ENCODE results near the gene NEURL1.

The NEURL1 gene

DNA sequence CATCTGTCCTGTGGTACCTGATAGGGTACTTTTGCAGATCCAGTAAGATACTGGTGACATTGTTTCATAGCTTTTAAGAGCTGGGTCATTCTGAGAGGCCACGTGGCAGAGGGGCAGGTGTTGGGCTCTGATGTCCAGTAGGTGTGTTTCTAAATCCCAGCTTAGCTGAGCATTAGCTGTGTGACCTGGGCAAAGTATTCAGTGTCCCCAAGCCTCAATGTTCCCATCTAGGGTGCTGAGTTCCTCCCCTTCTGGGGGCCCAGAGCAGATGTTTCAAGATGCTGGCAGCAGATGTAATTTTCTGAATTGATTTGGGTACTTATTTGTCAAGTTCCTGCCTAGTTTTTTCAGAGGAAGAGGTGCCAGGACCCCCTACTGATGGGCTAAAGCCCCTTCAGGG is 52.9 kb downstream of the NEURL1 start:
- DNase-seq (ENCODE audit: low read depth in 2 of 2), result no peak

DNA sequence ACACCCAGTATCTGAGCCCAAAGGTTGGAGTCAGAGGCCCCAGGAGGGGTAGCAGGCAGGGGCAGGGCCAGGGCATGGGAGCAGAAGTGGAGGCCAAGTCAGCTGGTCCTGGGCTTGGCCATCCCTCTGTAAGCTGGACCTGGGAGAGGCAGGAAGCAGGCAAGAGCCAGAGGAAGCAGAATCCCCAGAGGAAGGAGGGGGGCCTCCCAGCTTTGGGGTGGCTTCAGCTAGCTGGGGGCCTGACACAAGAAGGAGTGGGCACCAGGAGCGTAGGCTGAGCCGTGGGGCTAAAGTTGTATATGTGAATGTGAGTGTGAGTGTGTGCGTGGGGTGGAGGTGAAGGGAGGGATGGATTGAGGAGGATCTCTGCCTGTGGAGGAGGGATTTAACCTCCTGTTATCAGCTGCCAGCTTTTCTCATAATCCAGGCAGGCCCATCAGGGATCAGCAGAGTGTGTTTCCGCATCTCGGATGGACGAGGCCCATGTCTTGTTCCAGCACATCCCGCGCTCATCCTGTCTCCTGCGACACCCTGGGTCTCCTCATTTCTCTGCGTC is 54.0 kb downstream of the NEURL1 start:
- DNase-seq (ENCODE audit: low read depth in 2 of 2), result no peak

DNA sequence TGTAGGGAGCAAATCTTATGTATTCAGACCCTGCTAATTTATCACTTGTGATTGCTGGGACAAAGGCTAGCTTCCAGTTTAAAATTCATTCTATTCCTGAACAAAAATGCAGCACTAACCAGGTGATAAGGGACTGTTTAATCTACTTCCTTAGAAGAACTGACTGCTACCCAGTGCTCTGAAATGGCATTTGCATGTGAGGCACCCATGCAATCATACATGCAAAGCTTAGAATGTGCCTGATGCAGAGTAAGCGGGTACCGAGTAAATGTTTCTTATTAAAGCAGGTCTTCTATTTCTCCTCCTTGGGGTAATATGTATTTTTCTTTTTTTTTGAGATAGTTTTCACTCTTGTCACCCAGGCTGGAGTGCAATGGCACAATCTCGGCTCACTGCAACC is 54.5 kb downstream of the NEURL1 start:
- no peak for DNase-seq (ENCODE audit: low read depth in 2 of 2)

DNA sequence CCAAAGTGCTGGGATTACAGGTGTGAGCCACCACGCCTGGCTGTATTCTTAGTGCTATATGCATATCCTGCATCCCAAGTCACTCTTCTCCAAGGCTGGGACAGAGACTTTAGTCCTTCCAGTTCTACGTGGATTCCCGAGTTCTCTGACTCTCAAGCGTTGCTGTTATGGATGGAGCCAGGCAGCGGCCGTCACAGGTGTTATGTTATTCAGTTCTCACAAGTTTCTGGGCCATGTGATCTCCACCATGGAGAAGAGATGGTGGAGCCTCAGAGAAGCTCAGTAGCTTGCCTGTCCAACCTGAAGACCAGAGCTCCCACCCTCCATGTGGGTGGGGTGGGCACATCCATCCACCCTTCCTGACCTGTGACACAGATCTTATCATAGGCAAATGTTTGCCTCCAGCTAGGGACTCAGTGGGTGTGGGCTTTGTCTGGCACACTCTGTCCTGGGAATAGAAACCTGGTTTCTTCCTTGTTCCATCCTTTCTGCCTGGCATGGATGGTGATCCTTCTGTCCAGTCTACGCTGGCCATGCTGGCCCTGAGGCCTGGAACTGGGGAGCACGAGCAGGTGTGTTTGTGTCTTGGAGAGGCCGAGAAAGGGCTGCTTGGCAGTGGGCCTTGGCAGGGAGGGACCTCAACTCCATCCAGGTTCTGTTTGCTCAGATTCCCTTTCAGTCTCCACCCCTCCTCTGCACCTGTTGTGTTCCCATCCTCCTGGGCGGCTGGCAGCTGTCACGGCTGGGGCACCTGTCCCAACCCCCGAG is 55.3 kb downstream of the NEURL1 start:
- DNase-seq (ENCODE audit: low read depth in 2 of 2), result no peak

DNA sequence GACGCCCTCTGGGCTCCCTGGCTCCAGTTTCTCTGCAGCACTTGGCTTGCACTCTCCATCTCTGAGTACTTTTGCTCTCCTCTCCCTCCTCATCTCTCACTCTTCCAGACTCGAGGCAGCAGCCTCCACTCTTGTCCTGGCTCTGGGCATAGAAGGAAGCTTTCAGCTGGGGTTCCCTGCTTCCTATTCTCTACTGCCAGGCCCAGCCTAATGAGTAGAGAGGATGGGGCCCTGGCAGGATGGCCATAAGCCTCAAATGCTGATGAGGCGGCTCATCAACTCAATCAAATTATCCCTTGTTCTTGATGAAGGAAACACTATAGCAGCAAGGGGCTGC is 55.8 kb downstream of the NEURL1 start:
- DNase-seq (ENCODE audit: low read depth in 2 of 2), result no peak

DNA sequence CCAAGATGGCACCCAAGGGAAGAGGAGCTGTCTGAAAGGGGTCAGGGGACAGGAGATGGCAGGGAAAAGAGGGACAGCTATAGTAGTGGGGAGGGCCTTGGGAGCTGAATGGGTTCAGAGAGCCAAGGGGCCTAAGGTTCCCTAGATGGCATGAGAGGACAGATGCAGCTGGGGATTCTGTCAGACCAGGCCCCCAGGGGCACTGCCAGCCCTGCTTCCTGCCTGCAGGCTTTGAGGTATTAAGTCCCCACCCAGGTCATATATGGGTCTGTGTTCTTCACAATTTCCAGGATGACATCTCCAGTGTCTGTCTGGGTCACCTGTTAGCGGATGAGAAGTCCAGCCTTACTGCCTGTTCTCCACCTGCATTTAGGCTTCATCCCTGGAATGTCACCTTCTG is 56.7 kb downstream of the NEURL1 start:
- DNase-seq (ENCODE audit: low read depth in 2 of 2), result no peak

DNA sequence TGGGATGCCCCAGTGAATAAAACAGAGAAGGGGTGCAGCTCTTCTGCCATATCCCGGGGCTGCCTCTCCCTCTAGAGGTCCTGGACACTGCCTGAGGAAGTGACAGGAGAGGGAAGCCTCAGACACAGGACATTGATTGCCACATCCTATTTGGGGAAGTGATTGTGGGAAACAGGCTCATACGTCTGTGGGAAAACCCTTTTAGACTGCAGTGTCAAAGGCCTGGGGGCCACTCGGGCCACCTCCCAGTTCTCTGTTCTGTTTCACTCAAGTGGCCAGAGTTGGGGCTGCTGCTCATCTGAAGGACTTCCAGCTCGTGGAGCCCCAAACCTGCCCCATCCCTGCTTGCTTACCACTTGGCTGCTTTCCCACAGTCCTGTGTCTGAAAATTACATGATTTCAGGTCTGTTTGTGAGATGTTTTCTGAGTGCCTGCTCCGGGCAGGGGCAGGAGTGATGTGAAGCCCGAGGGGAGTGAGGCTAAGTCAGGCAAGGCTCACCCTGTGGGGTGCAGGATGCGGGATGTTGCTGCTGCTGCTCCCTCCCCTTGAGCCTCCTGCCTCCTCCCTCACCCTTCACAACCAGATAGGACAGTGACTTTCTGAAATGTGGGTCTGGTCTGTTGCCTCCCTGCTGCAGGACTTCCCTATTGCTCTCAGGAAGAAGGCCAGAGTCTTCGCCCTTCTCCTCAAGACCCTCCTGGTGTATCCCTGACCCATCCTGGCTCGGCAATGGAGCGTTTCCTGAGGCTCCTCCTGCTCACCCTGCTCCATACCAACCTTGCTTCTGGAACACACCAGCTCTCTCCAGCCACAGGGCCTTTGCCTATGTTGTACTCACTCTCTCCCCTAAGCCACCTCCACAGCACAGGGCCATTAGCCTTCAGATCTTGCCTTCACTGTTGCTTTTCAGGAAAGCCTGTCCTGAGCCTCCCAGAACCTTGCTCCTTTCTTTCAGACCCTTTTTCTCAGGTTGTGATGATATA is 58.4 kb downstream of the NEURL1 start:
- no peak for DNase-seq (ENCODE audit: low read depth in 2 of 2)

DNA sequence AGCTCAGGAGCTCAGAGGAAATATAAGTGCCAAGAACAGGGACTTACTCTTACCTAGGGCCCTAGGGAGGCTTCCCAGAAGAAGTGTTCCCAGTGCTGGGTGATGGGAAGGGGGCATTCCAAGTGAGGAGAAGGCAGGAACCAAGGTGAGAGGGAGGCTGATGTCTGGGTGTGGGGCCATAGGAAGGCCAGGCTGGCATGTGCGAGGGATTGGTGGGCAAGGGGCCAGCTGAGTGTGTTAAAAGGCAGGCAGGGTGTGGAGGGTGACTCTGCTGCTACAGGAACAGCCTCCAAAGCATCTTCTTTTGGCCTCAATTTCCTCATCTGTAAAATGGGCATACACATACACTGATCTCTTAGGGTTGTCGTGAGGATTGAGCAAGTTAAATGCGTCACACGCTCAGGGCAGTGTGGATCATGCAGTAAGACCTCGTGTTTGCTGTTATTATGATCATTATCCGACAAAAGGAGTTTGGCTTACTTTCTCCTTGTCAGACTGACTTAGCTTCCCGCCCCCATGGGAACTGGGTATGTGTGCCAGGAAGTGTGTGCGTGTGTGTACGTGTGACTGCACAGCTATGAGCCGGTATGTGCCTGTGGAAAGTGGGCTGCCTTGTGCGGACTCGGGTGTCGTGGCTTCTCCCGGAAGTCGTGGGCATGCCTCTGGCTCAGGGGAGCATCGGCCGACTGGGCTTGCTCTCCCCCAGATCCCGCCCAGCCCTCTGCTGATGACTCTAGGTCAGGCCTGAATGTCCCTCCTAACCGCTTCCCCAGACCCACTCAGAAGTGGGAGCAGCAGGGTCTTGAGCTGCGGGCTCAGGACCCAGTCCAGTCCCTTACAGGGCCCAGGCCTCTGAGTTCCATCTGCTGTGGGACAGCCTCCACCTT is 59.6 kb downstream of the NEURL1 start:
- DNase-seq (ENCODE audit: low read depth in 2 of 2), result no peak

DNA sequence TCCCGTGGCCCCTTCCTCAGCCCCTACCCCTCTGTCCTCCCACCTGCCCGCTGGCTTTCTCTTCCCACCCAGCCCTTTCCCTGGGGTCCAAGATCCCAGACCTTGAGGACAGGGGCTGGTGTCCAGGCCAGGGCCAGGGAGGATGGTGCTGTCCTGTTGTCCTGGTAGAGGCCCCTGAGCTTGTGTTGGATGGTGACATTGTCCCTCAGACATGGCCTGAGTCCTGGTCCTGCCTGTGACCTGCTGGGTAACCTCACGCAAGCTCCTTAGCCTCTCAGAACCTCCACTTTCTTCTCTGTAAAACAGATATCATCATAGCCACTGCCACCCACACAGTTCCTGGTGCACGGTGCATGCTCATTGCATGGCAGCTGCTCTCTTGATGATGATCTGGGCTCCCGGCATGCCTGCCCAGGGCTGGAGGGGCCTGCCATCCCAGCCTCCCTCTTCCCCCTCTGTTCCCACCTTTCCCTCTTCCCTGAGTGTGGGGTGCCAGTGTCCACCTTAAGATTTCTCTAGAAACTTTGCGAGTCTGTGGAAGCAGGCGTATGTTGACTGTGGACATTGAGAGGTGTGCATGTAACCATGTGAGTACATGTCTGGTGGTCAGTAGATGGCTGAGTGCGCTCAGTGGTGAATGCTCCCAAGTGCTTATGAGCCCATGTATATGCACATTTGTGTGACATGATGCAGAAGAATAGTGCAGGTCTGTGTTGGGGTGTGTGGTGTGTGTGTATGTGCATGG is 60.4 kb downstream of the NEURL1 start:
- peak in 1 of 2 donors; percentile 14 for DNase-seq (ENCODE audit: low read depth in 2 of 2)

DNA sequence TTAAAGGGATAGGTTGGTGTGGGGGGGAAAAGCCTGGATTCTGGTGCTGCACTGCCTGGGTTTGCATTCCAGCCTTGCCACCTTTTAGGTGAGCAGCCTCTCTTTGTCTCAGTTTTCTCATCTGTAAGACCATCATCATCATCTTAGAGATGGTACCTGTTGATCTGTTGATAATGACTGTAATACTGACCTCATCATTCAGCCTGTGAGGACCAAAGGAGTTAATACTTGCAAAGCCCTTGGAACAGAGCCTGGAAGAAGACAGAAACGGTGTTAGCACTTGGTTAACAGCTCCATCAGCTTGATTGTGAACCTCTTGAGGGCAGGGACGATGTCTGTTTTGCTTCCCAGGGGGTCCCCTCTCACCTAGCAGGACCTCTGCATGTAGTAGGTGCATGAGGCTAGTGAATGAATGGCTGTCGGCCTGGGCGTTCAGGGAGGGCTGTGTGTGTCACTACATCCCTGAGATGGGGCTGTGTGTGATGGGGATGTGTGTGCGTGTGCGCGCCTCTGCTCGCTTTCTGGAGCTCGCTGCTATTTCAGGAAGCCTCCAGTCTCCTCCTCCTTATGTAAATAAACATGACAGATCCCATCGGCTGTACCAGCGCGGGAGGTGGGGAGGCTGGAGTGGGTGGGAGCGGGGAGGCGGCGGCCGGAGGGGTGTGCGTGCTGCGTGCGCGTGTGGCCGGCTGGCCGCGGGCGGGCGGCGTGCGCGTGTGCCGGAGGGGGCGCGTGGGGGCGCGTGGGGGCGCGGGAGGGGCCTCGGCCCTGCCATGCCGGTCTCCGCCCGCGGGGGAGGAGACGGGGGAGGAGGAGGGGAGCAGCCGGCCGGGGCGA is 61.2 kb downstream of the NEURL1 start:
- no peak for DNase-seq (ENCODE audit: low read depth in 2 of 2)

DNA sequence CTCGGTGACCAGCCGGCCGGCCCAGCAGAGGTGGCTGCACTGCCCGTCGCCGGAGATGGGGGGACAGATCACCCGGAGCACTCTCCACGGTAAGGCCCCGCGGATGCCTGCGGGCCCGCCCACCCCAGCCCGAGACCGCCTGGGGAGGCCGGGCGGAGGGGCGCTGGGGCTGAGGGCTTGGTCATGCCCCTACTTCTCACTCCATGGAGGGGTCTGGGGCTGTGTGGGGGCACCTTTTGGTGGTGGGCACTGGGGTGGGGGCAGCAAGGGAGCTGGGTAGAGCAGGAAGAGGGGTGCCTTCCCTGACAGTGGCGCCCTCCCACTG is 61.8 kb downstream of the NEURL1 start:
- no peak for DNase-seq (ENCODE audit: low read depth in 2 of 2)

DNA sequence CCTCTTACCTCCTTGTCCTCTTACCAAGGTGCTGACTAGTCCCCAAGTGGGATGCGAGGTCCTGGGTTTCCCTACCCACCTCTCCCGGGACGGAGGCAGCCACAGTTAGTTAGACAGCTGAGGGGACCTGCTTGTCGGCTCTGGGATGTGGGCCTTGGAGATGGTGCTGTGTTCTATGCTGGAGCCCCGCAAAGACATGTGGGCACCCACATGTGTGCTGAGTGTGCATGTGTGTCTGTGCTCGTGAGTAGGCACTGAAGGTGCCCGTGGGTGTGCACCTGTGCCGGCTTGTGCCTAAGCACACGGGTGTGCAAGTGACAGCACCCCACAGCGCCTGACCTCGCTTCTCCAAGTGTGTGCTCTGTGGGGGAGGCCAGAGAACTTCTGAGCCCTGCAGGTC is 62.2 kb downstream of the NEURL1 start:
- DNase-seq (ENCODE audit: low read depth in 2 of 2), result no peak

DNA sequence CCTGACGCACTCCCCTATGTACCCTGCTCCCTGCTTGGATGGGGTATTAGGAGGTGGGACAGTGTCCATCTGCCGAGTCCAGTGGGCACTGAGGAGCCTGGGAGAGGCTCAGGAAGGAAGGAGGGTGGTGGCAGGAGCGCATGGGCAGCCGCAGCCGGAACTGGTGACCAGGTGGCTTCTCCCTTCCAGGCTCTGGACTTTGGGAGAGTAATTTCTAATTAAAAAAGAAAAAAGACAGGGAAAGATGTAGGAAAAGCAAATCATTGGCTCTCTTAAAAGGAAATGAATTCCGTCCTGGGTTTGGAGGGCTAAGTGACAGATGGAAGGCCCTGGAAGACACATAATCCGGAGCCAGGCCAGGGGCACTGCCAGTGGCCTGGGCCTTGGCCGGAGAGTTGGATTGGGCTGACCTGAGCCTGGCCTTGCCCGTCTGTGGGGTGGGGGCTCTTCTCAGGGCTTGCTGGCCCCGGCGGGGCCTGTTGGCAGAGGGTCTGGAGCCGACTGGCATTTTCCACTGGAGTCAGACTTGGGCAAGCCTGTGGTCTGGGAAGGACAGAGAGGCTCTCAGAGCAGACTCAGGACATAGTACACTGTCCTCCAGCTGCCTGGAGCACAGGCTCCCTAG is 63.0 kb downstream of the NEURL1 start:
- DNase-seq (ENCODE audit: low read depth in 2 of 2), result no peak

DNA sequence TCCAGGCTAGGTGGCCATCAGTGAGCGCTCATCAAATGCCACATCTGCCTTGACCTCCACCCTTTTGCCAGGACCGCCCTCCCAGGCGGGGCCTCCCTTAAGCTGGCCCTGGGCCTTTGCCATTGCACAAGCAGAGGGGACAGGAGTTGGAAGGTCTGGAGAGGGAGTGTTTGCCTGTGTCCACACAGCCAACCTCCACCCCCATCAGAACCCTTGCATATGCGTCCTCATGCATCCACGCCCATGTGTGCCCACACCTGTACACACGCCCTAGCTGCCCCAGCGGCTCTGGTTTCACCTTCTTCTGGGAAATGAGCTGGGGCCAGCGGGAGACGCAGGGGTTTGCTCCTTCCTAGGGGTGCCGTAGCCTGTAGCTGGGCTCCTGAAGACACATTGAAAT is 64.0 kb downstream of the NEURL1 start:
- no peak for DNase-seq (ENCODE audit: low read depth in 2 of 2)

DNA sequence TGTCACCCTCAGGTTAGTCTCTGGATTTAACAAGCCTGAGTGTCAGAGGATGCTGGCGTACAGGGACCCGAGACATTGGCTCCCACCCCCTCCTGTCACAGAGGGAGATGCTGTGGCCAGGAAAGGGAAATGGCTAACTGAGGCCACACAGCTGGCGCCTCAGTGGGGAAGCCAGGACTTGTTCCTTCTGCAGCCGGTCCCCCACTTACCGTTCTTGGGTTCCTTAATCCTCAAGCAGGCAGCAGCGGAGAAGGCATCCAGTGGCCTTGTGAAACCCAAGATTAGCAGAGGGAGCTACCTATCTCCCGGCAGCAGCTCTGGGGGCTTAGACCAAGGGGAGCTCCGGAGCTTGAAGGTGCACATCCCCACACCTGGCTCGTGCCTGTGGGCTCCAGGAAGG is 65.4 kb downstream of the NEURL1 start:
- no peak for DNase-seq (ENCODE audit: low read depth in 2 of 2)

DNA sequence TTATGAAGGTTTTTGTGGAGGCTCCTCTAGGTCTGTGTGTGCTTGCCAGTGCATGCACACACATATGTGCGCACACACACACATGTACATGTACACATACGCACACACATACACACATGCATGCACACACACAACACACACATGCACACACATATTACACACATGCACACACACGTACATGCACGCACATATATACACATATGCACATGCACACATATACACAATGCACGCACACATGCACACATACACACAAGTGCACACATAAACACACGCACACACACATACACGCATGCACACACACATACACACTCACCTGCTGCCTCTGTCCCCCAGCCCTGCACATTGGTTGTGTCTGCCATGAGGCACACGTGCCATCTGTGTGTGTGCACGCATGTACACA is 66.3 kb downstream of the NEURL1 start:
- no peak for DNase-seq (ENCODE audit: low read depth in 2 of 2)

DNA sequence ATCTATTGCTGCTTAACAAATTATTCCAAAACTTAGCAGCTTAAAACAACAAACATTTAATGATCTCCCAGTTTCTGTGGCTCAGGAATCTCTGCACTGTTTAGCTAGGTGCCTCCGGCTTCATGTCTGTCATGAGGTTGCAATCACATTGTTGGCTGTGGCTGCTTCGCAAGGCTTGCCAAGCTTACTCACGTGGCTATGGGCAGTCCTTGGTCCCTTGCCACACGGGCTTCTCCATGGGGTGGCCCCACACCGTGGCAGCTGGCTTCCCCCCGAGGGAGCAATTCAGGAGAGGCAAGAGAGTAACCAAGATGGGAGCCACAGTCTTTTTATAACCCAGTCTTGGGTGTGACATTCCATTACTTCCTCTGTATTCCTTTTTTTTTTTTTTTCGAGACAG is 67.4 kb downstream of the NEURL1 start:
- DNase-seq (ENCODE audit: low read depth in 2 of 2), result no peak

DNA sequence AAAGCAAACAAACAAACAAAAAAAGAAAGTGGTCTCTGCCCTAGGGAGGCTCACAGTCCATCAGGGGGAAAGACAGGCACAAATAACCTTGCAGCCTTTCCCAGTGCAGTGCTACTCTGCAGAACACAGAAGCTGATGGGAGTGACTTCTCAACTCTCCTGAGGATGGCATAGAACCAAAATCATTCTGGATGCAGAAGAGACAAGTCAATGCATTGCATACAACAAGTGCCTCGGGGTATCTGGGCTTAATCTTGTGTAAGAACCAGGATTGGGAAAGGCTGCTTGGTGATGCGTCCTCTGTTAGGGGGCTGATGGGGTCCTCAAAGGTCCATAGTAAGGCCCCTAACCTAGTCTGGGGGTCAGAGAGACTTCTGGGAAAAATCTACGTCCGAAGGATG is 68.9 kb downstream of the NEURL1 start:
- no peak for DNase-seq (ENCODE audit: low read depth in 2 of 2)

DNA sequence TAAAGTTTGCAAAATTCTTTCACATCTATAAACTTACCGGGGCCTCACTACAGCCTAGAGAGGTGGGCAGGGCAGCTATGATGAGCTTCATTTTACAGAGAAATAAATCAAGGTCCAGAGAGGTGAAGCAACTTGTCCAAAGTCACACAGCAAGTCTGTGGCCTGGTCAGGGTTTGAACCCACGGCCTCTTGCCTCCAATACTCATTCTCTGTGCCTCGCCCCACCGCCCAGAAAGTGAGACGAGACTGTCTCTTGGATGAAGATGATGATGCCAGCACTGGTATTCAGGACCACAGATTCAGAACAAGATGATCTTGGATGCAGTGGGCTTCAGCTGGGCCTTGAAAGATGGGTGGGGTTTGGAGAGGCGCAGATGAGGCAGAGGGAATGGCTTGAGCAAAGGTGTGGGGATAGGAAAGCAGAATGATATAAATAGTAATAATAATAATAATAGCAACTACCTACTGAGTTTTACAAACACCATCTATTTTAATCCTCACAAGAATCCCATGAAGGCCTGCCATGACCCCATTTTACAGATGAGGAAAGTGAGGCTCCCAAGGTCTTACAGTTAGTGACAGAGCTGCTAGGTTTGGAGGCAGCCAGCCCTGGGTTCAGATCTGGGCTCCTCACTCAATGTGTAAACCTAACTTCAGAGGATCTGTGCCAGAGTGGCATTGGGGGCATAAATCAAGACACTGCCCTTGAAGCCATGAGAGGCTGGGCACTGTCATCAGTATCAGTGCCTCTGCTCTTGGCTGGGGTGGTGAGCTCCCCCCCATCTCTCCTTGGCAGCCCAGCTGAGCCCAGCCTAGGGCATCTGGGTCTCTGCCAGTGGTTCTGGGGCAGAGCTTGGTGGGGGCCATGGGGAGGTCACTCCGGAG is 70.0 kb downstream of the NEURL1 start:
- no peak for DNase-seq (ENCODE audit: low read depth in 2 of 2)
